Measurements from ENCODE around the gene LRP3. TPM values are rescaled to one million over a fixed set of nuclear protein-coding genes. Genes with fewer than 3 reads are reported as not detected.
A peak's percentile ranks its signal among the peaks of the same experiment; 100 is the strongest.

Gene LRP3
- total and polyA plus RNA-seq, 2 of the 13 experiments (the other 11 are each of a cell fraction or from before 2014, with no cell fraction given): 17.6 to 51.6 TPM

GRCh38 chr19:33158365-33158764 lies 35.8 kb upstream of the LRP3 start:
- DNase-seq (ENCODE audit: low spot score): peak; percentile 68
- POLR2A ChIA-PET: interaction anchor here (2.1 to 5.1 kb wide), 2 partner anchors 15 to 18 kb away, joined by 5 to 46 read pairs; no protein-coding TSS in a partner anchor
- intact Hi-C loops (cut with micrococcal nuclease; ENCODE audit: unreplicated experiment): no loop called here
- in situ Hi-C loops (cut with HindIII; ENCODE audit: extremely low pct_ligation_motif_present, low pct_unique_long_range_greater_than_20kb): no loop called here
- peaks cover 53% of the 10 kb centered on the region for H3K4me1 ChIP-seq (ENCODE audit: insufficient read depth, low read length)
- no peaks in the 10 kb centered on the region for H3K36me3 ChIP-seq (replicated peaks in 1 of 2; ENCODE audit: control insufficient read depth in 1 of 2, insufficient read depth in 2 of 2, low read length in 2 of 2)
- H3K4me3 ChIP-seq (replicated peaks in 1 of 3; ENCODE audit: insufficient read depth in 1 of 3, low read depth in 2 of 3, low read length in 3 of 3): 0 out of 6 replicates have a peak overlapping the region, but pooled peaks of 1 of the 3 experiments have one; percentile 26
- CTCF ChIA-PET (ENCODE audit: low intra/inter-chr PET ratio, low total read pairs): no interaction called here
- WGBS (ENCODE audit: low lambda C conversion rate): 54% methylated on average over 6 of the region's 6 CpGs
- no peak overlapping the region for H3K9ac ChIP-seq (ENCODE audit: insufficient read depth, low read depth, low read length)
- H3K27ac ChIP-seq (ENCODE audit: extremely low read length, insufficient read depth, low read length): no peak overlapping the region
- ATAC-seq: peak; percentile 62
- peak overlapping the region; percentile 71 for H3K4me2 ChIP-seq (ENCODE audit: low read depth, low read length)
- FAIRE-seq: no peak
- no peak overlapping the region for H2AFZ ChIP-seq (ENCODE audit: low read length)
- H3K27me3 ChIP-seq (ENCODE audit: control insufficient read depth in 1 of 2, insufficient read depth in 2 of 2, low read length in 2 of 2): no peaks in the 10 kb centered on the region
- H3K79me2 ChIP-seq (ENCODE audit: insufficient read depth, low read length): no peaks in the 10 kb centered on the region
- no peaks in the 10 kb centered on the region for H3K9me3 ChIP-seq (ENCODE audit: low read length)
- BruUV-seq (replicated peaks): no TSS peak
- H4K20me1 ChIP-seq (ENCODE audit: insufficient read depth, low read length): no peaks in the 10 kb centered on the region
- TF ChIP-seq MXD4 (CRISPR knock-in tag; IDR thresholded peaks at IDR 0.05) (no peak), RAD21 (CRISPR knock-in tag; IDR thresholded peaks at IDR 0.05) (no peak), HOXA3 (CRISPR knock-in tag; IDR thresholded peaks at IDR 0.05) (0 out of 2 replicates have a peak, but pooled peaks have one; percentile 17), ZMYM3 (CRISPR knock-in tag; IDR thresholded peaks at IDR 0.05) (no peak), MXI1 (IDR thresholded peaks at IDR 0.05; ENCODE audit: borderline replicate concordance, low read depth, low read length) (peak; percentile 58; the same call in 1 of the 3 replicates), ZNF816 (CRISPR knock-in tag; IDR thresholded peaks at IDR 0.05; ENCODE audit: borderline replicate concordance) (no peak), NCOR1 (IDR thresholded peaks at IDR 0.05; ENCODE audit: borderline replicate concordance, low read length) (no peak), GATAD2A (CRISPR knock-in tag; IDR thresholded peaks at IDR 0.05) (peak; percentile 36; the same call in 1 of the 2 replicates), ZKSCAN1 (IDR thresholded peaks at IDR 0.05; ENCODE audit: low read length) (no peak), FOXP1 (IDR thresholded peaks at IDR 0.05) (no peak), FOXP1 (CRISPR knock-in tag; IDR thresholded peaks at IDR 0.05) (peak; percentile 73)
- TF ChIP-seq, protein P1, sequence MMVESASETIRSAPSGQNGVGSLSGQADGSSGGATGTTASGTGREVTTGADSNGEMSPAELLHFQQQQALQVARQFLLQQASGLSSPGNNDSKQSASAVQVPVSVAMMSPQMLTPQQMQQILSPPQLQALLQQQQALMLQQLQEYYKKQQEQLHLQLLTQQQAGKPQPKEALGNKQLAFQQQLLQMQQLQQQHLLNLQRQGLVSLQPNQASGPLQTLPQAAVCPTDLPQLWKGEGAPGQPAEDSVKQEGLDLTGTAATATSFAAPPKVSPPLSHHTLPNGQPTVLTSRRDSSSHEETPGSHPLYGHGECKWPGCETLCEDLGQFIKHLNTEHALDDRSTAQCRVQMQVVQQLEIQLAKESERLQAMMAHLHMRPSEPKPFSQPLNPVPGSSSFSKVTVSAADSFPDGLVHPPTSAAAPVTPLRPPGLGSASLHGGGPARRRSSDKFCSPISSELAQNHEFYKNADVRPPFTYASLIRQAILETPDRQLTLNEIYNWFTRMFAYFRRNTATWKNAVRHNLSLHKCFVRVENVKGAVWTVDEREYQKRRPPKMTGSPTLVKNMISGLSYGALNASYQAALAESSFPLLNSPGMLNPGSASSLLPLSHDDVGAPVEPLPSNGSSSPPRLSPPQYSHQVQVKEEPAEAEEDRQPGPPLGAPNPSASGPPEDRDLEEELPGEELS (CRISPR knock-in tag; IDR thresholded peaks at IDR 0.05): peak; percentile 42
- TF ChIP-seq, protein P2, sequence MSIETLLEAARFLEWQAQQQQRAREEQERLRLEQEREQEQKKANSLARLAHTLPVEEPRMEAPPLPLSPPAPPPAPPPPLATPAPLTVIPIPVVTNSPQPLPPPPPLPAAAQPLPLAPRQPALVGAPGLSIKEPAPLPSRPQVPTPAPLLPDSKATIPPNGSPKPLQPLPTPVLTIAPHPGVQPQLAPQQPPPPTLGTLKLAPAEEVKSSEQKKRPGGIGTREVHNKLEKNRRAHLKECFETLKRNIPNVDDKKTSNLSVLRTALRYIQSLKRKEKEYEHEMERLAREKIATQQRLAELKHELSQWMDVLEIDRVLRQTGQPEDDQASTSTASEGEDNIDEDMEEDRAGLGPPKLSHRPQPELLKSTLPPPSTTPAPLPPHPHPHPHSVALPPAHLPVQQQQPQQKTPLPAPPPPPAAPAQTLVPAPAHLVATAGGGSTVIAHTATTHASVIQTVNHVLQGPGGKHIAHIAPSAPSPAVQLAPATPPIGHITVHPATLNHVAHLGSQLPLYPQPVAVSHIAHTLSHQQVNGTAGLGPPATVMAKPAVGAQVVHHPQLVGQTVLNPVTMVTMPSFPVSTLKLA (IDR thresholded peaks at IDR 0.05): peak; percentile 25; the same call in 1 of the 2 replicates
- TF ChIP-seq, protein P3, sequence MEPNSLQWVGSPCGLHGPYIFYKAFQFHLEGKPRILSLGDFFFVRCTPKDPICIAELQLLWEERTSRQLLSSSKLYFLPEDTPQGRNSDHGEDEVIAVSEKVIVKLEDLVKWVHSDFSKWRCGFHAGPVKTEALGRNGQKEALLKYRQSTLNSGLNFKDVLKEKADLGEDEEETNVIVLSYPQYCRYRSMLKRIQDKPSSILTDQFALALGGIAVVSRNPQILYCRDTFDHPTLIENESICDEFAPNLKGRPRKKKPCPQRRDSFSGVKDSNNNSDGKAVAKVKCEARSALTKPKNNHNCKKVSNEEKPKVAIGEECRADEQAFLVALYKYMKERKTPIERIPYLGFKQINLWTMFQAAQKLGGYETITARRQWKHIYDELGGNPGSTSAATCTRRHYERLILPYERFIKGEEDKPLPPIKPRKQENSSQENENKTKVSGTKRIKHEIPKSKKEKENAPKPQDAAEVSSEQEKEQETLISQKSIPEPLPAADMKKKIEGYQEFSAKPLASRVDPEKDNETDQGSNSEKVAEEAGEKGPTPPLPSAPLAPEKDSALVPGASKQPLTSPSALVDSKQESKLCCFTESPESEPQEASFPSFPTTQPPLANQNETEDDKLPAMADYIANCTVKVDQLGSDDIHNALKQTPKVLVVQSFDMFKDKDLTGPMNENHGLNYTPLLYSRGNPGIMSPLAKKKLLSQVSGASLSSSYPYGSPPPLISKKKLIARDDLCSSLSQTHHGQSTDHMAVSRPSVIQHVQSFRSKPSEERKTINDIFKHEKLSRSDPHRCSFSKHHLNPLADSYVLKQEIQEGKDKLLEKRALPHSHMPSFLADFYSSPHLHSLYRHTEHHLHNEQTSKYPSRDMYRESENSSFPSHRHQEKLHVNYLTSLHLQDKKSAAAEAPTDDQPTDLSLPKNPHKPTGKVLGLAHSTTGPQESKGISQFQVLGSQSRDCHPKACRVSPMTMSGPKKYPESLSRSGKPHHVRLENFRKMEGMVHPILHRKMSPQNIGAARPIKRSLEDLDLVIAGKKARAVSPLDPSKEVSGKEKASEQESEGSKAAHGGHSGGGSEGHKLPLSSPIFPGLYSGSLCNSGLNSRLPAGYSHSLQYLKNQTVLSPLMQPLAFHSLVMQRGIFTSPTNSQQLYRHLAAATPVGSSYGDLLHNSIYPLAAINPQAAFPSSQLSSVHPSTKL (CRISPR knock-in tag; IDR thresholded peaks at IDR 0.05): peak; percentile 34; the same call in 1 of the 2 replicates
- TF ChIP-seq, protein P4, sequence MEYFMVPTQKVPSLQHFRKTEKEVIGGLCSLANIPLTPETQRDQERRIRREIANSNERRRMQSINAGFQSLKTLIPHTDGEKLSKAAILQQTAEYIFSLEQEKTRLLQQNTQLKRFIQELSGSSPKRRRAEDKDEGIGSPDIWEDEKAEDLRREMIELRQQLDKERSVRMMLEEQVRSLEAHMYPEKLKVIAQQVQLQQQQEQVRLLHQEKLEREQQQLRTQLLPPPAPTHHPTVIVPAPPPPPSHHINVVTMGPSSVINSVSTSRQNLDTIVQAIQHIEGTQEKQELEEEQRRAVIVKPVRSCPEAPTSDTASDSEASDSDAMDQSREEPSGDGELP (IDR thresholded peaks at IDR 0.05; ENCODE audit: borderline replicate concordance, low read depth): peak; percentile 34; the same call in 1 of the 2 replicates
- TF ChIP-seq, protein P5, sequence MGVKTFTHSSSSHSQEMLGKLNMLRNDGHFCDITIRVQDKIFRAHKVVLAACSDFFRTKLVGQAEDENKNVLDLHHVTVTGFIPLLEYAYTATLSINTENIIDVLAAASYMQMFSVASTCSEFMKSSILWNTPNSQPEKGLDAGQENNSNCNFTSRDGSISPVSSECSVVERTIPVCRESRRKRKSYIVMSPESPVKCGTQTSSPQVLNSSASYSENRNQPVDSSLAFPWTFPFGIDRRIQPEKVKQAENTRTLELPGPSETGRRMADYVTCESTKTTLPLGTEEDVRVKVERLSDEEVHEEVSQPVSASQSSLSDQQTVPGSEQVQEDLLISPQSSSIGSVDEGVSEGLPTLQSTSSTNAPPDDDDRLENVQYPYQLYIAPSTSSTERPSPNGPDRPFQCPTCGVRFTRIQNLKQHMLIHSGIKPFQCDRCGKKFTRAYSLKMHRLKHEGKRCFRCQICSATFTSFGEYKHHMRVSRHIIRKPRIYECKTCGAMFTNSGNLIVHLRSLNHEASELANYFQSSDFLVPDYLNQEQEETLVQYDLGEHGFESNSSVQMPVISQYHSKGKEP (CRISPR knock-in tag; IDR thresholded peaks at IDR 0.05): no peak
